Measurements from ENCODE around the gene CHCHD4.

GRCh38 chr3:14143271-14144225, 18.9 kb upstream of the CHCHD4 start:
- TF ChIP-seq CTCF (conservative IDR thresholded peaks at IDR 0.05 in 1 of 2, IDR thresholded peaks at IDR 0.05 in 1 of 2; ENCODE audit: extremely low read depth in 1 of 2, insufficient read depth in 1 of 2, low read depth in 1 of 2, low read length in 2 of 2) (no peak), EZH2 (IDR thresholded peaks at IDR 0.05; ENCODE audit: borderline replicate concordance, low read length) (no peak)

Measured in mammary epithelial cell (primary cell).